ENCODE data around the gene TMED8.
"Not testable (repeated sequence)": the region's sequence is repeated elsewhere in the genome, so short reads cannot be mapped to it uniquely, and the experiment has no call there.

Gene TMED8

GRCh38 chr14:77376771-77377501 is at the start of gene TMED8, which contains the start of gene SAMD15:
Gene TMED8, minus strand, starts transcription at chr14:77377094. Its CDS starts 41 bp downstream, at chr14:77377053.
Gene SAMD15, plus strand, starts transcription at chr14:77377379. Its CDS starts 40 bp downstream, at chr14:77377419.
- DNase-seq (ENCODE audit: low read depth in 1 of 2, low spot score in 1 of 2) = peak; percentile 58 to 74

- no peak for DNase-seq (ENCODE audit: low read depth in 1 of 2, low spot score in 1 of 2)
These were observed 49.5 kb upstream of the TMED8 start for GRCh38 chr14:77426396-77426795.

GRCh38 chr14:77424862-77425261 is 48.0 kb upstream of the TMED8 start:
- no peak for DNase-seq (ENCODE audit: low read depth in 1 of 2, low spot score in 1 of 2)

GRCh38 chr14:77423423-77423822 is 46.5 kb upstream of the TMED8 start, which contains the start of gene NOXRED1:
Gene NOXRED1, minus strand, starts transcription at chr14:77423523. Its CDS starts 634 bp downstream, at chr14:77422889.
- no peak for DNase-seq (ENCODE audit: low read depth in 1 of 2, low spot score in 1 of 2)

GRCh38 chr14:77421201-77421600 is 44.3 kb upstream of the TMED8 start:
- DNase-seq (ENCODE audit: low read depth in 1 of 2, low spot score in 1 of 2) = no peak

- DNase-seq (ENCODE audit: low read depth in 1 of 2, low spot score in 1 of 2) = no peak
These were observed 39.9 kb upstream of the TMED8 start for GRCh38 chr14:77416836-77417235.

GRCh38 chr14:77416098-77416497 is 39.2 kb upstream of the TMED8 start:
- not testable (repeated sequence) for DNase-seq (ENCODE audit: low read depth in 1 of 2, low spot score in 1 of 2)

GRCh38 chr14:77415403-77416030 is 38.6 kb upstream of the TMED8 start:
- not testable (repeated sequence) for DNase-seq (ENCODE audit: low read depth in 1 of 2, low spot score in 1 of 2)

GRCh38 chr14:77409131-77409533 is 32.2 kb upstream of the TMED8 start:
- no peak for DNase-seq (ENCODE audit: low read depth in 1 of 2, low spot score in 1 of 2)

- no peak for DNase-seq (ENCODE audit: low read depth in 1 of 2, low spot score in 1 of 2)
These were observed 30.3 kb upstream of the TMED8 start for GRCh38 chr14:77407158-77407557.

- DNase-seq (ENCODE audit: low read depth in 1 of 2, low spot score in 1 of 2) = no peak
These were observed 29.8 kb upstream of the TMED8 start for GRCh38 chr14:77406718-77407117.

GRCh38 chr14:77406086-77406485 is 29.2 kb upstream of the TMED8 start:
- no peak for DNase-seq (ENCODE audit: low read depth in 1 of 2, low spot score in 1 of 2)

GRCh38 chr14:77403768-77404167 is 26.9 kb upstream of the TMED8 start:
- no peak for DNase-seq (ENCODE audit: low read depth in 1 of 2, low spot score in 1 of 2)

- no peak for DNase-seq (ENCODE audit: low read depth in 1 of 2, low spot score in 1 of 2)
These were observed 23.3 kb upstream of the TMED8 start for GRCh38 chr14:77400216-77400615.

- DNase-seq (ENCODE audit: low read depth in 1 of 2, low spot score in 1 of 2) = no peak
These were observed 13.3 kb upstream of the TMED8 start for GRCh38 chr14:77390188-77390587.

- DNase-seq (ENCODE audit: low read depth in 1 of 2, low spot score in 1 of 2) = no peak
These were observed 1.8 kb upstream of the TMED8 start for GRCh38 chr14:77378701-77379100.

- no peak for DNase-seq (ENCODE audit: low read depth in 1 of 2, low spot score in 1 of 2)
These were observed 579 bp upstream of the TMED8 start for GRCh38 chr14:77377502-77377844.

GRCh38 chr14:77375973-77376770 is 722 bp downstream of the TMED8 start:
- DNase-seq (ENCODE audit: low read depth in 1 of 2, low spot score in 1 of 2) = peak in 1 of 2 donors; percentile 16

- no peak for DNase-seq (ENCODE audit: low read depth in 1 of 2, low spot score in 1 of 2)
These were observed 1.5 kb downstream of the TMED8 start for GRCh38 chr14:77375164-77375950.

- no peak for DNase-seq (ENCODE audit: low read depth in 1 of 2, low spot score in 1 of 2)
These were observed 4.5 kb downstream of the TMED8 start for GRCh38 chr14:77372304-77372841.

GRCh38 chr14:77369285-77369684 is 7.6 kb downstream of the TMED8 start:
- DNase-seq (ENCODE audit: low read depth in 1 of 2, low spot score in 1 of 2) = no peak

Data from activated CD4-positive, alpha-beta T cell treated with anti-CD3 and anti-CD28 coated beads, Interleukin-2, amount 50 U/mL, for 24 hours (primary cell).